ENCODE measurements around the gene HDAC4. TPM values are rescaled to one million over a fixed set of nuclear protein-coding genes. Genes with fewer than 3 reads are reported as not detected.

Gene HDAC4
- total RNA-seq, 1 experiment from 2014 or later = 32.0 TPM

DNA sequence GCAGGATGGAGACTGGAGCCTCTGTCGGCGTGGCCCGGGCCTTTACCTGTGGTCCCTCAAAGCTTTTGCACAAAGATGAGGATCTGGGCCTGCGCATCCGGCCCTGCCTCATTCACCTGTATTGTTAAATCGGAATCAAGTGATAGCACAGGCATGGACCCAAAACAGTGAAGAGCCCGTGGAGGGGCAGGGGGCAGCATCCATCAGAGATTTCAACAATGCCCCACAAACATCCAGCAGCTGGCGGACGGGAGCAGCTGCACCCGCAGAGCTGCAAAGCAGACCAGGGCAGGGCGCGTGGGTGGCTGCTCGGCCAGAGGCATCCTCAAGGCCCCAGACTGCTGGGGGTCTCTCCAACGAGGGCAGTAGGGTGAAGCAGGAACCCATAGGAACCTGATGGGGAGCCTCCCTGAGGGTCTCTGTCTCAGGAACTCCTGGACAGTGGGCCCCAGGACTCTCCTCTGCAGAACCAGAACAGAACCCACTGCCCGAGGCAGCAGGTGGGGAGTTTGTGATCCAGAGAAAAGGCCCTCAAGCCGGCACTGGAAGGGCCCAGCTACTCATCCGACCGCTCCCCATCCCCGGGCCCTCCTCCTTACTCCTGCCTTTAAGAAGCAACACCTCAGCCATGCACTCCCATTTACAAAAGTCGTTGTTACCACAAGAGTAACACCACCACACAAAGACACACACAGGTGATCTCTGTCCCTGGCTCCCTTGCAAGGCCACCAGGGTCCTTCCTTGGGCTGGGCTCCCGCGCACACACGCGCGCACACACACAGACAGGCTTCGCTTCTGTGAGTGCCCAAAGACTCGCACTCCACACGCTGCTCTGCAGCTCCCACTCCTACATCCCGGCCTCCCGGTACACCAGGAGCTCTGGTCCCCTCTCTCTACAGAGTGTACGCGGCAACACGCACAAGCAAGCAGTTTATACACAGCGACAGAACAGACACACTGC lies 28.8 kb downstream of the HDAC4 start:
- Histone ChIP-seq H3K79me1 (ENCODE audit: insufficient read depth, low read depth, low read length, poor library complexity, severe bottlenecking) (no peaks in the 10 kb centered on the region), H4K20me1 (ENCODE audit: control insufficient read depth, insufficient read depth, insufficient read length) (peaks cover 2% of the 10 kb centered on the region), H3K9me3 (ENCODE audit: control insufficient read depth, low read depth, low read length) (no peaks in the 10 kb centered on the region), H4K5ac (ENCODE audit: insufficient read length, low read depth, low read length) (no peak overlapping the region), H2AFZ (ENCODE audit: low read length) (no peak overlapping the region), H3K9ac (ENCODE audit: extremely low read depth, insufficient read length, low read length) (no peak overlapping the region), H3K23ac (ENCODE audit: insufficient read length, low read depth, low read length) (no peak overlapping the region), H2BK12ac (ENCODE audit: insufficient read length, low read depth, low read length) (no peak overlapping the region), H3K4me1 (ENCODE audit: insufficient read depth, low read length) (no peaks in the 10 kb centered on the region), H2BK20ac (ENCODE audit: low read depth, low read length, poor library complexity, severe bottlenecking) (no peak overlapping the region), H3K4me2 (ENCODE audit: insufficient read depth, insufficient read length, low read length) (no peak overlapping the region), H3K14ac (ENCODE audit: insufficient read depth, low read length) (no peak overlapping the region), H3K18ac (ENCODE audit: insufficient read length, low read depth, low read length) (no peak overlapping the region), H3K4ac (ENCODE audit: low read depth, low read length) (no peak overlapping the region), H2AK5ac (ENCODE audit: insufficient read length, low read length) (no peak overlapping the region), H3K56ac (ENCODE audit: insufficient read length, low read depth, low read length) (no peak overlapping the region), H3K23me2 (ENCODE audit: insufficient read length, low read depth, low read length, poor library complexity, severe bottlenecking) (no peaks in the 10 kb centered on the region), H3K79me2 (ENCODE audit: insufficient read depth, low read length) (peaks cover 3% of the 10 kb centered on the region; the same call in 1 of the 2 replicates), H4K8ac (replicated peaks; ENCODE audit: insufficient read length, low read depth, low read length) (no peak overlapping the region), H3K27me3 (ENCODE audit: insufficient read depth, low read length) (no peaks in the 10 kb centered on the region), H4K91ac (ENCODE audit: insufficient read length, low read depth, low read length) (no peak overlapping the region), H2BK120ac (ENCODE audit: low read depth, low read length, poor library complexity, severe bottlenecking) (no peak overlapping the region), H3T11ph (ENCODE audit: low read length) (no peak overlapping the region), H2BK15ac (ENCODE audit: low read depth, low read length) (no peak overlapping the region), H3K27ac (ENCODE audit: insufficient read length, low read depth, low read length) (no peak overlapping the region), H2BK5ac (ENCODE audit: insufficient read length, low read length) (no peak overlapping the region)
- no CpG with 5 or more reads among the region's 34 CpGs for WGBS (ENCODE audit: extremely low coverage, insufficient read length, low lambda C conversion rate)
- Mint-ChIP-seq H3K27me3 (ENCODE audit: low read depth) (no peaks in the 10 kb centered on the region), H3K9me3 (no peaks in the 10 kb centered on the region), H3K27ac (no peak overlapping the region), H3K36me3 (ENCODE audit: insufficient read depth in 1 of 3, low read depth in 3 of 3) (peaks cover 0 to 4% (median 0%) of the 10 kb centered on the region in 3 experiments; a peak in 2 of 7 replicates), H3K4me3 (no peak overlapping the region), H3K4me1 (no peaks in the 10 kb centered on the region)
- TF ChIP-seq, protein P1, sequence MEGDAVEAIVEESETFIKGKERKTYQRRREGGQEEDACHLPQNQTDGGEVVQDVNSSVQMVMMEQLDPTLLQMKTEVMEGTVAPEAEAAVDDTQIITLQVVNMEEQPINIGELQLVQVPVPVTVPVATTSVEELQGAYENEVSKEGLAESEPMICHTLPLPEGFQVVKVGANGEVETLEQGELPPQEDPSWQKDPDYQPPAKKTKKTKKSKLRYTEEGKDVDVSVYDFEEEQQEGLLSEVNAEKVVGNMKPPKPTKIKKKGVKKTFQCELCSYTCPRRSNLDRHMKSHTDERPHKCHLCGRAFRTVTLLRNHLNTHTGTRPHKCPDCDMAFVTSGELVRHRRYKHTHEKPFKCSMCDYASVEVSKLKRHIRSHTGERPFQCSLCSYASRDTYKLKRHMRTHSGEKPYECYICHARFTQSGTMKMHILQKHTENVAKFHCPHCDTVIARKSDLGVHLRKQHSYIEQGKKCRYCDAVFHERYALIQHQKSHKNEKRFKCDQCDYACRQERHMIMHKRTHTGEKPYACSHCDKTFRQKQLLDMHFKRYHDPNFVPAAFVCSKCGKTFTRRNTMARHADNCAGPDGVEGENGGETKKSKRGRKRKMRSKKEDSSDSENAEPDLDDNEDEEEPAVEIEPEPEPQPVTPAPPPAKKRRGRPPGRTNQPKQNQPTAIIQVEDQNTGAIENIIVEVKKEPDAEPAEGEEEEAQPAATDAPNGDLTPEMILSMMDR (conservative IDR thresholded peaks at IDR 0.05) = no peak
- no peak for DNase-seq
